Duodenal mucosa (tissue), 2 donors: ENCODE data around the gene CEP70.
A peak's percentile ranks its signal among the peaks of the same experiment; 100 is the strongest.
"Not testable (repeated sequence)": the region's sequence is repeated elsewhere in the genome, so short reads cannot be mapped to it uniquely, and the experiment has no call there.

Experiments used
- H3K27ac ChIP-seq: one replicate; pipeline ENCODE4 v1.7.0; 2013; ENCODE audit warnings: low read depth, low read length
- H3K27me3 ChIP-seq, 2 donors: one replicate each; pipeline ENCODE4 v1.7.0; 2013; ENCODE audit warnings: low read length in 2 of 2, control low read depth in 1 of 2; ENCODE audit not compliant: insufficient read depth in 2 of 2, control insufficient read depth in 1 of 2
- H3K36me3 ChIP-seq, 2 donors: one replicate each; pipeline ENCODE4 v1.7.0; 2013; ENCODE audit warnings: low read length in 2 of 2, control low read depth in 1 of 2; ENCODE audit not compliant: insufficient read depth in 2 of 2, control insufficient read depth in 1 of 2
- H3K4me1 ChIP-seq, 2 donors: one replicate each; pipeline ENCODE4 v1.7.0; 2013; ENCODE audit warnings: low read length in 2 of 2, control low read depth in 1 of 2; ENCODE audit not compliant: insufficient read depth in 2 of 2, control insufficient read depth in 1 of 2
- H3K4me3 ChIP-seq, 2 donors: one replicate each; pipeline ENCODE4 v1.7.0; 2013; ENCODE audit warnings: low read length in 2 of 2, low read depth in 1 of 2
- H3K9ac ChIP-seq, 2 donors: one replicate each; pipeline ENCODE4 v1.7.0; 2013; ENCODE audit warnings: low read length in 2 of 2, low read depth in 1 of 2
- H3K9me3 ChIP-seq, 2 donors: one replicate each; pipeline ENCODE4 v1.7.0; 2013; ENCODE audit warnings: low read length in 2 of 2, control low read depth in 1 of 2; ENCODE audit not compliant: control insufficient read depth in 1 of 2

Gene CEP70

DNA sequence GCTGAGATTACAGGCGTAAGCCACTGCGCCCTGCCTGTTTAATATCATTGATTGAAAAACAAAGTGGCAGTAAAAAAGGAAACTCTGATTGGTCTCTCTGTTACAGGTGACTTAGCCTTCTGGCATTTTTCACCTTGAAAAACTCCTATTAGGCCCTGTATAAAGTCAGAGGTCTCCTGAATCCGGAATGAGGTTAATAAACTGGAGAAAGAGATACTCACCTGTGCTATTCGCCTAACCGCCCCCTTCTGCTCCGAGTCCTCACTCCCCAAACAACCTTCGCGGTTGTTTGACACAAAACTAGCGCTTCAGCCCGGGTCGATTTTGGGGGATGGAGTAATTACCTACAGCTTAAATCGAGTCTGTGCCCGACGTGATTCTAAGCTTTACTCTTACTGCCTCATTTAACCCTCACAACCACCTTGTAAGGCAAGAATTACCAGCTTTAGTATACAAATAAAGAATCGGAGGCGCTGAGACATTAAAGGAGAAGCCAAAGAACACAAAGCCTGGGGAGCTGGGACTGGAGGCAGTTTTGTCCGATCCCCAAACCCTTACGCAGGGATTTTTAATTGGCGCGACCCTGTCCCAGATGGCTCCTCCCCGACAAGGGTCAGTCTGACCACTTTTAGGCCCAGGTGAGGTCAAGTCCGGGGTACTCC is 441 bp downstream of the CEP70 start:
- H3K4me3 ChIP-seq, result peak overlapping the region; percentile 92 to 95

DNA sequence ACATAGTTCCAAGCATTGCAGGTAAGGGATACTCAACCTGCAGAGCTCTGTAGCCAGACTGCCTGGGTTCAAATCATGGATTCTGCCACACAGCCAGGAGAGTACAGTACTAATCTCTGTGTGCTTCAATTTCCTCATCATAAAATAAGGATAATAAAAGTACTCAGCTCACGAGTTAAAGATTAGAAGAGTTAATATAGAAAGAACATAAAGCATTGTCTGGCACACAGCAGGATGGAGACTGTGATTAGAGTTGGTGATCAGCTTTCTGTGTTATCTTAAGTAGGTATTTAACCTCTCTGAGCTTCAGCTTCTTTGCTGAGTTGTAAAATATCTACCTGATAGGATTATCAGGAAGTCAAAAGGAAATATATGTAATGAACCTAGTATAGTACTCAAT is 2.7 kb downstream of the CEP70 start:
- no peak overlapping the region for H3K27ac ChIP-seq
- H3K4me1 ChIP-seq, result peaks cover 9 to 18% of the 10 kb centered on the region in 2 donors
- H3K4me3 ChIP-seq, result peak overlapping the region in 1 of 2 donors; percentile 8
- peaks cover 0 to 5% of the 10 kb centered on the region in 2 donors for H3K36me3 ChIP-seq
- no peak overlapping the region for H3K9ac ChIP-seq
- no peaks in the 10 kb centered on the region for H3K27me3 ChIP-seq
- no peaks in the 10 kb centered on the region for H3K9me3 ChIP-seq

More for the DNA sequence above, 441 bp downstream of the CEP70 start:
- H3K36me3 ChIP-seq, result peaks cover 0 to 1% of the 10 kb centered on the region in 2 donors
- peak overlapping the region; percentile 76 to 91 for H3K9ac ChIP-seq
- H3K27me3 ChIP-seq, result no peaks in the 10 kb centered on the region
- peak overlapping the region; percentile 77 for H3K27ac ChIP-seq
- peaks cover 8 to 18% of the 10 kb centered on the region in 2 donors for H3K4me1 ChIP-seq
- peaks cover 0 to 3% of the 10 kb centered on the region in 2 donors for H3K9me3 ChIP-seq

DNA sequence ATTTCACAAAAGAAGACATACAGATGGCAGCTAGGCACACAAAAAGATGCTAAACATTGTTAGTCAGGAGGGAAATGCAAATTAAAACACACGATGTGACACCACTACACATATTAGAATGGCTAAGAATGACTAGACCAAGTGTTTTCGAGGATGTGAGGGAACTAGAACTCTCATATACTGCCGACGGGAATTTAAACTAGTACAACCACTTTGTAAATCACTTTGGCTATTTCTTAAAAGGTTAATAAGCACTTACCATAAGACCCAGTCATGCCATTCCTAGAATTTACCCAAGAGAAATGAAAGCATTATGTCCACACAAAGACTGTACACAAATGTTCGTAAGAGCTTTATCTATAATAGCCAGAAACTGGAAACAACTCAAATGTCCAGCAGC is 5.6 kb downstream of the CEP70 start:
- Histone ChIP-seq H3K27me3 (no peaks in the 10 kb centered on the region), H3K9ac (no peak overlapping the region), H3K9me3 (no peaks in the 10 kb centered on the region), H3K27ac (no peak overlapping the region), H3K4me3 (no peak overlapping the region), H3K4me1 (peaks cover 9 to 14% of the 10 kb centered on the region in 2 donors), H3K36me3 (peaks cover 0 to 5% of the 10 kb centered on the region in 2 donors)

DNA sequence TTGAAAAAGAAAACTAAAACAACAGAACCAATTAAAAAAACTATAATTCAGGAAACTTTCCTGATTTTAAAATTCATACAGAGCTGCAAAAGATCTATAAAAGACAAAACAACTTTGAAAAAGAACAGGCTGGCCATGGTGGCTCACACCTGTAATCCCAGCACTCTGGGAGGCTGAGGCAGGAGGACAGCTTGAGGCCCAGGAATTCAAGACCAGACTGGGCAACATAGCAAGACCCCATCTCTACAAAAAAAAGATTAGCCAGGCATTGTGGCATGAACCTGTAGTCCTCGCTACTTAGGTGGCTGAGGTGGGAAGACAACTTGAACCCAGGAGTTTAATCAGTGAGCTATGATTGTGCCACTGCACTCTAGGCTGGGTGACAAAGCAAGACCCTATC is 6.7 kb downstream of the CEP70 start:
- Histone ChIP-seq H3K36me3 (peaks cover 0 to 5% of the 10 kb centered on the region in 2 donors), H3K4me3 (no peak overlapping the region), H3K9me3 (no peaks in the 10 kb centered on the region), H3K9ac (no peak overlapping the region), H3K27ac (no peak overlapping the region), H3K27me3 (no peaks in the 10 kb centered on the region), H3K4me1 (peaks cover 9 to 13% of the 10 kb centered on the region in 2 donors)

DNA sequence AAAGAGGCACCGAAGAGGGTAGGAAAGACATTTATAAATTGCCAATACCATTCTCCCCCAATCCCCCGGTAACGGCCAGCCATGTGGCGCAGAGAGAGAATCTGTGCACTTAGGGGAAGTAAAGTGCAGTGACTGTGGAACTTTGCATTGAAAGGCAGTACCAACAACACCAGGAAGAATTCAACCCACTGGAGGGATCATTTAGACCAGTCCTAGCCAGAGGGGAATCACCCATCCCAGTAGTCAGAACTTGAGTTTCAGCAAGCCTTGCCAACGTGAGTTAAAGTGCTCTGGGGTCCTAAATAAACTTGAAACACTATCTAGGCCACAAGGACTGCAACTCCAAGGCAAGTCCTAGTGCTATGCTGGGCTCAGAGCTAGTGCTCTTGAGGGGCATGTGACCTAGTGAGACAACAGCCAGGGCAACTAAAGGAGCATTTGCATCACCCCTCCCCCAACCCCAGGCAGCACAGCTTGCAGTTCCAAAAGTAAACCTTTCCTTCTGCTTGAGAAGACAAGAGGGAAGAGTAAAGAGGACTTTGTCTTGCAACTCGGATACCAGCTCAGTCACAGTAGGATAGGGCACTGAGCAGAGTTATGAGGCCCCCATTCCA is 15.0 kb downstream of the CEP70 start:
- H3K36me3 ChIP-seq, result peaks cover 0 to 2% of the 10 kb centered on the region in 2 donors
- H3K9ac ChIP-seq, result no peak overlapping the region
- no peak overlapping the region for H3K27ac ChIP-seq
- no peaks in the 10 kb centered on the region for H3K27me3 ChIP-seq
- H3K4me1 ChIP-seq, result no peaks in the 10 kb centered on the region
- H3K4me3 ChIP-seq, result no peak overlapping the region
- peaks cover 0 to under 1% of the 10 kb centered on the region in 2 donors for H3K9me3 ChIP-seq

DNA sequence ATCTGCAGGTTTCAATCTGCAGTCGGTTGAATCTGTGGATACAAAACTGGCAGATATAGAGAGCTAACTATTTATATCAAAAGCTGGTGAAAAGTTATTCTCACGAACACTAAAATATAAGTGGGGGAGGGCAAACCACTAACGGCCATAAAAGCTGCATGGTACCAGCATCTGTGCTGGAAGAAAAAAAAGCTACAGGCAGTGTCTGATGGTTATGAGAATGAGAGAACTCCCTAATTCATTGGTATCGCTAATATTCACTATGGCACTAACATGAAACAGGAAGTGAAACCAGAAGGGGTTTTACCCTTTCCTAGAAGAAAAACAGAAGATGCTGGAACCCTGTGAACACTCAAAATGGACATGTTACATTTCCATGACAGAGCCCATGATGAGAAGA is 15.9 kb downstream of the CEP70 start:
- Histone ChIP-seq H3K4me3 (peak overlapping the region in 1 of 2 donors; percentile 15), H3K4me1 (no peaks in the 10 kb centered on the region), H3K36me3 (peaks cover 0 to 8% of the 10 kb centered on the region in 2 donors), H3K27me3 (no peaks in the 10 kb centered on the region), H3K27ac (no peak overlapping the region), H3K9me3 (peaks cover 0 to 4% of the 10 kb centered on the region in 2 donors), H3K9ac (no peak overlapping the region)

DNA sequence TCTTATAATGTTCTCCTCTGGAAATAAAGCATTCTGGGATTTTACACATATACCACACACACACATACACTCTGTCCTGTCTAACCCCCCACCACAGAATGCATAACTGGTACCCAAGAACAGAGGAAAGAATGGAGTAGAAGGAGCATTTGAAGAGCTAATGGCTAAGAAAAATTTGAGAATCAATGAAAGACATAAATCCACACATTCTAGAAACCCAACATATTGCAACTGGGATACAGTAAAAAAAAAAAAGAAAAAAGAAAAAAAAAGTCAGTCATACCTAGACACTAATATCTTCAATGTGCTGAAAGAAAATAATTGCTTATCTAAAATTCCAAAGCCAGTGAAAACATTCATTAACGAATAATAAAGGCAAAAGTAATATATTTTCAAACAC is 20.9 kb downstream of the CEP70 start:
- no peak overlapping the region for H3K9ac ChIP-seq
- H3K27ac ChIP-seq, result no peak overlapping the region
- H3K9me3 ChIP-seq, result peaks cover 0 to 4% of the 10 kb centered on the region in 2 donors
- no peak overlapping the region for H3K4me3 ChIP-seq
- no peaks in the 10 kb centered on the region for H3K27me3 ChIP-seq
- peaks cover 0 to 27% of the 10 kb centered on the region in 2 donors for H3K36me3 ChIP-seq
- no peaks in the 10 kb centered on the region for H3K4me1 ChIP-seq

DNA sequence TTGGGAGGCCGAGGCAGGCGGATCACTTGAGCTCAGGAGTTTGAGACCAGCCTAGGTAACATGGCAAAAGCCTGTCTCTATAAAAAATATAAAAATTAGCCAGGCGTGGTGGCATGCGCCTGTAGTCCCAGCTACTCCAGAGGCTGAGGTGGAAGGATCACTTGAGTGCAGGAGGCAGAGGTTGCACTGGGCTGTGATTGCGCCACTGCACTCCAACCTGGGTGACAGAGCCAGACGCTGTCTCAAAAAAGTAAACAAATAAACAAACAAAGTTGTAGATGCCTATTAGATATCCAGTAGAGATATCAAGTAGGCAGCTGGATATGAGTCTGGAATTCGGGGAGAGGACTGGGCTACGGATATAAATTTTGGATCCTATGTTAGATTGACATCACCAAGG is 24.4 kb downstream of the CEP70 start:
- not testable (repeated sequence) for H3K9me3 ChIP-seq, H3K27me3 ChIP-seq, H3K4me1 ChIP-seq, H3K9ac ChIP-seq, H3K27ac ChIP-seq, H3K4me3 ChIP-seq
- H3K36me3 ChIP-seq, result peaks cover 0 to 27% of the 10 kb centered on the region in 2 donors

DNA sequence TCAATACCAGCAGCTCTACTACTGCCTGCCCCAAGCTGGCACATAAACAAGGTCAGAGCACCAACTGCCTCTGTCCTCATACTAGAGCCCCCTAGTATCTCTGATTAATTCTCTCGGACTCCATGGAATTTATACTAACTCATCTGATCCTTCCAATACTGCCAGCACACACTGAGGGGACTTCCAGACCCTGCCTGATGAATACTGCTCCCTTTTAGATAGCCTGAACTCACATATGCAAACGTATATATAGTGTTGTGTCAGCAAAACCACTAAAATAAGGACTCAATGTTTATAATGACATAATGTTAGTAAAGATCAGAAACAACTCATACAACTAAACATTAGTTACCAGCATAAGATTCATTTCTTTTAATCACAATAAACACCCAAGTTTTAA is 25.0 kb downstream of the CEP70 start:
- Histone ChIP-seq H3K36me3 (peaks cover 0 to 26% of the 10 kb centered on the region in 2 donors), H3K27ac (no peak overlapping the region), H3K4me3 (no peak overlapping the region), H3K27me3 (no peaks in the 10 kb centered on the region), H3K9me3 (peaks cover 0 to 4% of the 10 kb centered on the region in 2 donors), H3K4me1 (peaks cover 7 to 9% of the 10 kb centered on the region in 2 donors), H3K9ac (no peak overlapping the region)

DNA sequence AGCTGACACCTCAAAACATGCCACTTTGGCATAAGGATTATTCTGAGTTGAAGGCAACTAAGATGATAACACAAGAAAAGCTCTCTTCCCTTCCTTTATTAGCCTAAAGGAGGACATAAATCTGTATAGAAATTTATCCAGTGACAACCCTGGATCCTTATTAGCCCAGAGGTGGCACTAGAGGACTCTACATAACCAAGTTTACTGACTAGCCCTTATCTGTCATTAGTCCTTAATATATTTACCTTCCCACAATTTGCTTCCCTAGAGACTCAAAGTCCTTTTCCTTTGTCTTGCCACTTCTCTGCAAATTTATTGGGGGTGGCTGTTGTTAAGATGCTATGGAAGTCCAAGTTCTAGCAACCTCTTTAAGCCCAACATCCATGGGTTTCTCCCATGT is 26.7 kb downstream of the CEP70 start:
- Histone ChIP-seq H3K4me1 (peaks cover 7 to 9% of the 10 kb centered on the region in 2 donors), H3K4me3 (no peak overlapping the region), H3K27me3 (no peaks in the 10 kb centered on the region), H3K36me3 (peaks cover 0 to 19% of the 10 kb centered on the region in 2 donors), H3K9me3 (no peaks in the 10 kb centered on the region), H3K27ac (no peak overlapping the region), H3K9ac (no peak overlapping the region)
